Measurements from ENCODE around the gene RYR2.

The RYR2 gene

GRCh38 chr1:237033061-237033460 is 8.9 kb upstream of the RYR2 start:
- no peak for DNase-seq

GRCh38 chr1:237033804-237034203 is 8.2 kb upstream of the RYR2 start:
- no peak for DNase-seq

DNA sequence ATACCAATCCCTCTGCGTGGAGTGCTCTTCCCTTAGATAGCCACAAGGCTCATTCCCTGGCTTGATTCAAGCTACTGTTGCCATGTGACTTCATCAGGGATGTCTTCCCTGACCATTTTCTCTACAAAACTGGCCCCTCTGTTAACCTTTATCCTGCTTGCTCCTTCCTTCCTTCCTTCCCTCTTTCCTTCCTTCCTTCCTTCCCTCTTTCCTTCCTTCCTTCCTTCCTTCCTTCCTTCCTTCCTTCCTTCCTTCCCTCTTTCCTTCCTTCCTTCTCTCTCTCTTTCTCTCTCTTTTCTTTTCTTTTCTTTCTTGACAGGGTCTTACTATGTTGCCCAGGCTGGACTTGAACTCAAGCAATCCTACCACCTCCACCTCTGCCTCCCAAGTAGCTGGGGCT is 6.2 kb upstream of the RYR2 start:
- DNase-seq: no peak

- no peak for DNase-seq
These were observed 3.8 kb upstream of the RYR2 start for GRCh38 chr1:237038211-237038610.

DNA sequence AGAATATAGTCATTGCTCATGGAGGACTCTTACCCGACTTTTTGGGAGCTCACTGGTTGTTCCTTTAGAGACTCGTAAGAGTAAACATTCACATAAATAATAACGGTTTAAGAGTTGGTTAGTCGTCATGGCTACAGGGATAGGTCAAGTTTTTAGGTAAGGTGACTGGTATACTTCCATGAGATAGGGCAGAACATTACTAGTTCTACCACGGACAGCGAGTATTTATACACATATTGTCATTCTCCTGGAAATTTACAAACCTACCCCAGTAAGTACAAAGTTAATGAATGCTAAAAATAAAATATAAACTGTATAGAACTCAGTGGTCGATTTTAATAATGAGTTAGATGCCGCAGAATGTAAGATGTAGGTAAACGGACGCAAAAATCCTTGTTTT is 1.2 kb upstream of the RYR2 start:
- no peak for DNase-seq

GRCh38 chr1:237041461-237041794 is 556 bp upstream of the RYR2 start:
- no peak for DNase-seq

DNA sequence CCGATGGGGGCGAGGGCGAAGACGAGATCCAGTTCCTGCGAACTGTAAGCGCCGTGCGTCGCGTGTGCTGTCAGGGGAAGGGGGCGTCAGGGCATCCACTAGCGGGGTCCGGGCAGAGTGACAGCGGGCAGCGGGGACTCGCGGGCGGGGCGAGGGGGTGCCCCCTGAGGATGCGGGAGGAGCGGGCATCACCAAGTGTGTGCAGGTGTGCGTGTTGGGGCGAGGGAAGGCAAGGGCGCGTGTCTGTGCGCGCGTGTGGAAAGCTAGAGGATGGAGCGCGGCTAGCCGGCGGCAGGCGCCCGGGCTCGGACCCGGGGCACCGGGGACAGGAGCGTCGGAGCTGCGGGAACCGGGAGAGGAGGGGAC is 525 bp downstream of the RYR2 start:
- DNase-seq: no peak

GRCh38 chr1:237042892-237043576 is 1.1 kb downstream of the RYR2 start:
- DNase-seq: no peak

GRCh38 chr1:237043846-237044636 is 2.1 kb downstream of the RYR2 start:
- no peak for DNase-seq

- no peak for DNase-seq
These were observed 3.5 kb downstream of the RYR2 start for GRCh38 chr1:237045278-237046016.

DNA sequence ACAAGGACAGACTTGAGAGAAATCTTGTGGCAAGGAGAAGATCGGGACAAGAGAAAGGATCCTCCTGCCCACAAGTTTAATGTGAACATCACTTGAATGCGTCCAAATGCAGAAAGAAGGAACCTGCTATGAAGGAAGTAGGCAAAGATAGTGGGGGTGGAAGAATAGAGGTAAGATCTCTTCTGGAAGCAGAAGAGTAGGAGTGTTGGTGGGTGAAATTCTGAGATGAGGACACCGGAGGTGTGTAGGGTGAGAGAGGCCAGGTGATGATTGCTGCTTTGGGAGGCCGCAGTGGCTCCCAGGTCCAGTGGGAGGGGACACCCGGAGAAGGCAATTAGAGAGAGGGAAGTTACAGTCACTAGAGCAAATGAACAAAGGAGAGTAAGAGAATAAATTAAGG is 6.8 kb downstream of the RYR2 start:
- no peak for DNase-seq

- DNase-seq: no peak
These were observed 8.2 kb downstream of the RYR2 start for GRCh38 chr1:237050185-237050584.

- DNase-seq: no peak
These were observed 8.9 kb downstream of the RYR2 start for GRCh38 chr1:237050915-237051314.

GRCh38 chr1:237054313-237054712 is 12.3 kb downstream of the RYR2 start:
- no peak for DNase-seq

GRCh38 chr1:237058470-237058869 is 16.5 kb downstream of the RYR2 start:
- no peak for DNase-seq

GRCh38 chr1:237059244-237059643 is 17.3 kb downstream of the RYR2 start:
- DNase-seq: no peak

DNA sequence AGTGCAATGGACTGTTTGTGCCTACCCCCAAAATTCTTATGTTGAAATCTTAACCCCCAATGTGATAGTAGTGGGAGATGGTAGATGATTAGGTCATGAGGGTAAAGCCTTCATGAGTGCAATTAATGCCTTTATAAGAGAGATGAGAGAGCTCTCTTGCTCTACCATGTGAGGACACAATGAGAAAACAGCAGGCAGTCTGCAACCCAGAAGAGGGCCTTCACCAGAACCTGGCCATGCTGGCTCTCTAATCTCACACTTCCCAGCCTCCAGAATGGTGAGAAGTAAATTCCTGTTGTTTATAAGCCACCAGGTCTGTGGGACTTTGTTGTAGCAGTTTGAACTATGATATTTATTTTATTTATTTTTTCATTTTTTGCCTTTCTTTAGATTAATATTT is 21.0 kb downstream of the RYR2 start:
- no peak for DNase-seq

DNA sequence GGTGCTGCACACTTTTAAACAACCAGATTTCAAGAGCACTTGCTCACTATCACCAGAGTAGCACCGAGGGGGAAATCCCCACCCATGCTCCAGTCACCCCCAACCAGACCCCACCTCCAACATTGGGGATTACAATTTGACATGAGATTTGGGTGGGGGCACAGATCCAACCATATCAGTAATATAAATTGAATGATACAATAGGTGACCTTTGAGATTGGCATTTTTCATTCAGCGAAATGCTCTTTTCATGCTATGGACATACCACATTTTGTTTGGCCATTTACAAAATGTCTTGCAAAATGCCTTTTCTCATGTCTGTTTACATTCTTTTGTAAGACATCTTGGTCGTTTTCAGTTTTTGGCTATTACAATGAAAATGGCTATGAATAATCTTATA is 23.9 kb downstream of the RYR2 start:
- DNase-seq: no peak

DNA sequence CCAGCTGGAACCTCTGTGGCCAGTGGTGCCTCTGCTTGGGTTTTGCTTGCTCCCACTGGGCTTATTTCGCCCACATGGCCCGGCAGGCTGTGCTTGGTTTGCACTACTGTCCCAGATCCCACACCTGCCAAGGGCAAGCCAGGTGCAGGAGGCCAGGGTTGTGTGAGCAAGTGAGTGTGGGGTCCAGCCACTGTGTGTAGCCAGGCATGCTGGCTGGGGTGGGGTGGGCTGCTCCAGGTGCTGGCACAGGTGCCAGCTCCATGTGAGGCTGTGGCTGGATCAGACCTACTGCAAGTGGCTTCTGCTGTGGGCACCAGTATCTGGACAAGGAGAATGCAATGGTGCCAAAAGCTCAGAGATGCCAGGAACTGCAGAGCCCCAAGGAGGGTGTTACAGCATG is 28.5 kb downstream of the RYR2 start:
- DNase-seq: no peak

DNA sequence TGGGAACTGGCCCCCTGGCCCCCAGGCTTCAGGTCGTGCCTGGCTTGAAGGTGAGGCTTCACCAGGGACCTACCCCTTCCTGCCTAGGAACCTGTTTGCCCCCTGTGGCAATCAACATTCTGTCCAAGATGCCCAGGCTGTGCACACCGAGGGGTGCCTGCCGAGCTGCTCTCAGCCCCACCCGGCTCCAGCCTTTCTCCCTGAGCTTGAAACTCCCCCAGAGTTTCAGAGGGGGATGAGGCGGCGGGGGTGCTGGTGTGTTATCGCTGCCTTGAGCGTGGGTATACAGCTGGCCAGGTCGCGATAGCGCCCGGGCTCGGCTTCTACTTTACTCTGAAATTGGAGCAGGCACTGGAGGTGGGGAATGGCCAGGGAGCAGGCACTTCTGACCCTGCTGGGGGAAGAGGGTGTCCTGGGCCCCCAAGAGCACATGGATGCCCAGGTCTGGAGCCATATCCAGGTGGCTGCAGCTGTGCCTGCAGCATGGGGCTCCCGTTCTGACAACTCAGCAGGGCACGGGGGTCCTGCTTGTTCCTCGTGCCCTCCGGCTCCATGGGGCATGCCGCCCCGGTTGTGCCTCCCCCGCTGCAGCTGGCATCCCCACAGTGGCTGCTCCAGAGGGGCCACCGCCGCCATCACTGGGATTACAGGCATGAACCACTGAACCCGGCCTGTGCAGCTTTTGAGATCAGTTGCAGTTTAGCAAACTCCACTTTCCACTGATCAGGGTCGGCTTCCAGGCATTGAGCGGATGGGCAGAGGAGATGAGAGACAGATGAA is 29.8 kb downstream of the RYR2 start:
- DNase-seq: no peak

DNA sequence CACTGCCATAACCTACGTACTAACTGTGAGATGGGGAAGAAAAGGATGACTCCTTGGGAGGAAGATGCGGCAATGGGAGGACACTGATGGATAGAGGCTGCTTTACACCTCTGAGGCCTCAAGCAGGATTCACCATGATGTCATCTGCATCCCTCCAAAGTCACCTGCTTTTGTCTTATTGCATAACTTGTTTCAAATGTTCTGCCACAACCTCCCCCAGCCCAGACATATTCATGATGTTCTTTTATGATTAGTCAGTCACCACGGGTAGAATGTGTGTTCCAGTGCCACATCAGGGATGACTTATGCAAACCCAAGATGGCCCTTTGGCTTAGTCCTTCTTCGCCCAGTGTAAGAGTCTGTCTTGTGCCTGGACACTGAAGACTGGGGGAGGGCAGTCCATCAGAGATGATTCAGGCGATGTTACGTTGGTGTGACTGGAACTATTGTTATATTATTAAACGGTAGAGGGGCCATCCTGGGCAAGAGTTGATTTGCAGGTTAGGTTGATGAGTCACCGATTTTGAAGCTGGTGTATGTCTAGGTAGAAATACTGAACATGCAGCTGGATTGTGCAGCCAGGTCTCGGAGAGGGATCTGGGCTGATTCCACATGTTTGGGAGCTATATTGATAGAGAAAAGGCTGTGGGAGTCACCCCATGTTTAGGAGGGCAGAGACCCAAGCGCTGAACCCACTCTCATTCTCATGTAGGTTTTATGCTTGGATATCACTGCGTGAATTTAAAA is 32.6 kb downstream of the RYR2 start:
- no peak for DNase-seq

GRCh38 chr1:237084341-237085077 is 42.5 kb downstream of the RYR2 start:
- no peak for DNase-seq

Measured in NCI-H1092 treated with DMSO at 0.1 percent for 48 hours (cell line).